ENCODE results near the gene ASXL2. TPM values are rescaled to one million over a fixed set of nuclear protein-coding genes. Genes with fewer than 3 reads are reported as not detected.

ASXL2 gene
- total RNA-seq, result 6.6 and 10.1 TPM in 2 replicates

GRCh38 chr2:25878361-25879132 is at the start of gene ASXL2:
Gene ASXL2 (minus strand): TSS chr2:25878487. CDS start chr2:25878222, 265 bp downstream.

Other genes with a start within 250 kb of the ASXL2 start
- gene DTNB, start 204.9 kb downstream of the ASXL2 start, total RNA-seq, result 2.5 and 3.2 TPM in 2 replicates
- gene KIF3C, start 104.0 kb upstream of the ASXL2 start, total RNA-seq, result 11.5 and 13.1 TPM in 2 replicates
- gene RAB10, start 155.6 kb upstream of the ASXL2 start, total RNA-seq, result 71.8 and 83.6 TPM in 2 replicates